PC-9 (cell line): ENCODE data around the gene C11orf65. TPM values are rescaled to one million over a fixed set of nuclear protein-coding genes. Genes with fewer than 3 reads are reported as not detected.

Experiments used
- BruUV-seq: library from RNA; stranded (reverse); fragments of 400-500 nt; replicated peaks from 2 replicates; lab custom pipeline; 2021; lab: Mats Ljungman, UMichigan
- CTCF ChIA-PET: fragments of 300-600 bp; sonication (Branson Sonifier 250); formaldehyde crosslinking; loops from one replicate; lab custom pipeline; 2022; ENCODE audit warnings: antibody characterized with exemption; lab: Charles Lee
- POLR2A ChIA-PET: fragments of 300-600 bp; sonication (Branson Sonifier 250); formaldehyde crosslinking; loops from one replicate; lab custom pipeline; 2022; ENCODE audit warnings: antibody characterized with exemption; ENCODE audit not compliant: unreplicated experiment; lab: Charles Lee
- DNase-seq, 2 experiments: peaks; one replicate each; pipeline versions ENCODE4 v3.0.0 to v3.0.0-alpha.2; 2015 to 2022; ENCODE audit warnings: mixed read lengths in 1 of 2
- H2AFZ ChIP-seq: fragments of 200-600 bp; sonication (generic); 2 replicates; pipeline ENCODE4 v1.8.1; 2017; ENCODE audit warnings: antibody characterized with exemption
- H3F3A ChIP-seq: fragments of 200-600 bp; sonication (generic); 2 replicates; pipeline ENCODE4 v1.8.1; 2017; ENCODE audit warnings: antibody characterized with exemption, mild to moderate bottlenecking, low read depth; ENCODE audit not compliant: insufficient read depth
- H3K27ac ChIP-seq: fragments of 200-600 bp; sonication (generic); 2 replicates; pipeline ENCODE4 v1.6.1; 2016; ENCODE audit warnings: mixed run types
- H3K27me3 ChIP-seq: fragments of 200-600 bp; sonication (generic); 2 replicates; pipeline ENCODE4 v1.6.1; 2016; ENCODE audit warnings: low read depth, mixed run types; ENCODE audit not compliant: insufficient read depth
- H3K36me3 ChIP-seq: fragments of 200-600 bp; sonication (generic); 2 replicates; pipeline ENCODE4 v1.6.1; 2016; ENCODE audit warnings: low read depth, mixed run types
- H3K4me1 ChIP-seq: fragments of 200-600 bp; sonication (generic); replicated peaks from 2 replicates; pipeline ENCODE4 v1.6.1; 2016; ENCODE audit warnings: mixed run types; ENCODE audit not compliant: insufficient read depth
- H3K4me2 ChIP-seq: fragments of 200-600 bp; sonication (generic); 2 replicates; pipeline ENCODE4 v1.6.1; 2017; ENCODE audit warnings: mixed run types
- H3K4me3 ChIP-seq: fragments of 200-600 bp; sonication (generic); 2 replicates; pipeline ENCODE4 v1.6.1; 2016; ENCODE audit warnings: mixed run types
- H3K79me2 ChIP-seq: fragments of 200-600 bp; sonication (generic); 2 replicates; pipeline ENCODE4 v1.6.1; 2017; ENCODE audit warnings: low read depth, mixed run types
- H3K9me2 ChIP-seq: fragments of 200-600 bp; sonication (generic); 2 replicates; pipeline ENCODE4 v1.8.1; 2017; ENCODE audit warnings: mild to moderate bottlenecking; ENCODE audit not compliant: insufficient read depth
- H3K9me3 ChIP-seq: fragments of 200-600 bp; sonication (generic); 2 replicates; pipeline ENCODE4 v1.8.1; 2016; ENCODE audit warnings: low read depth; ENCODE audit not compliant: insufficient read depth
- H4K20me1 ChIP-seq: fragments of 200-600 bp; sonication (generic); 2 replicates; pipeline ENCODE4 v1.8.1; 2017; ENCODE audit not compliant: insufficient read depth
- EZH2 ChIP-seq: fragments of 200-600 bp; sonication (generic); IDR thresholded peaks from 2 replicates; pipeline ENCODE4 v1.8.0; 2017; ENCODE audit warnings: antibody characterized with exemption, low read depth
- intact Hi-C: fragments of 100-400 bp; cut with micrococcal nuclease; formaldehyde crosslinking; loops from one replicate; pipeline ENCODE4 v1.10.0; 2022; ENCODE audit not compliant: unreplicated experiment
- total RNA-seq: library from RNA; stranded (reverse); gene quantifications from 2 replicates; pipeline ENCODE4 v1.2.3, GENCODE V29; 2021
- TF ChIP-seq, protein P1 (sequence below): fragments of 200-600 bp; sonication (generic); conservative IDR thresholded peaks from 2 replicates; pipeline ENCODE4 v1.6.1; 2017; ENCODE audit warnings: mixed run types, antibody characterized with exemption, mild to moderate bottlenecking, moderate library complexity

The C11orf65 gene
- total RNA-seq, 1 experiment from 2014 or later = 1.7 TPM

DNA sequence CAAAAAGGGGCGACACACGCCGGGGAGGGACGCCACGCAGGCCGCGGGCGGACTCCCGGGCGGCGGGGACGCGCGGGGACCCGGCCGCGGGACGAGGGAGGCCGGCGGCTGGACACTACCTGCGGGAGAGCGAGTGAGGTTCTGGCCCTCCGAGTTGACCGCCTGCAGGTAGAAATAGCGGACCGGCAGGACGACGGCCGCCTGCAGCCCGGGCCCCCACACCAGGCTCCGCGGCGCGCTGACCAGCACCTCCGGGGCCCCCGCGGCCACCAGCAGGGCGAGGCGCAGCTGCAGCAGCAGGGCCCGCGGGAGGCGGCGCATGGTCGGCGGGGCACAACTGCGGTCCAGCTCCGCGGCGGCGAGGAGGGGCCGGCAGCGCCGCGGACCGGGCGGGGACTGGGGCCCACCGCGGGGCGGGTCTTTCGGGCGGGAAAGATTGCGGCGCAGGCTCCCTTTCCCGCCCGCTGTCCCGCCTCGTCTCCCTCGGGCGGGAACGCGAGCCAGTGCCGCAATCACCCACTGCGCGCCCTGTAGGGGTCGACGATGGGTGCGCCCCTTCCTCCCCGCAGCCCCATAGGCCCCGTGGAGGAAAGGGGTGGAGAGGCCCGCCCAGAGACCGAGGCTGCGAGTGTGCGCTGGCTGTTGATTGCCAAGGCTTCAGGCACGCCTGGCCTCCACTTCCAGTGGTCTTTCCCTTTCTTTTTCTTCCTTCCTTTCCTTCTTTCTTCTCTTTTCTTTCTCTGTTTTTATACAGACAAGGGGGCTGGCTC lies 30.9 kb upstream of the C11orf65 start, which contains the start of gene POGLUT3:
POGLUT3 (minus strand) TSS at position 339 of the 770 bp plus-strand sequence; CDS start at position 321, 18 bp downstream.
- peak within 1 kb of the TSS; percentile 81 for H3K4me2 ChIP-seq
- no peaks in the 10 kb centered on the region for H3K36me3 ChIP-seq
- DNase-seq = peak in 1 of 2 experiments; percentile 61
- peak within 1 kb of the TSS; percentile 93 for H2AFZ ChIP-seq
- H3K9me3 ChIP-seq = no peaks in the 10 kb centered on the region
- peaks cover 29% of the 10 kb centered on the region for H3K79me2 ChIP-seq
- no peaks in the 10 kb centered on the region for H3K9me2 ChIP-seq
- CTCF ChIA-PET = interaction anchor here (0.6 kb wide), 1 partner anchor 90 kb away, joined by 4 read pairs; no protein-coding TSS in a partner anchor
- intact Hi-C loops = no loop called here
- H3F3A ChIP-seq = peaks cover 21% of the 10 kb centered on the region
- H4K20me1 ChIP-seq = no peaks in the 10 kb centered on the region
- H3K4me3 ChIP-seq = peak within 1 kb of the TSS; percentile 78
- H3K27ac ChIP-seq = peak within 1 kb of the TSS; percentile 87
- BruUV-seq = no TSS peak
- POLR2A ChIA-PET = interaction anchor here (0.6 kb wide), 2 partner anchors 18 to 356 kb away, joined by 3 to 17 read pairs; no protein-coding TSS in a partner anchor
- peaks cover 24% of the 10 kb centered on the region for H3K4me1 ChIP-seq
- TF ChIP-seq, protein P1, sequence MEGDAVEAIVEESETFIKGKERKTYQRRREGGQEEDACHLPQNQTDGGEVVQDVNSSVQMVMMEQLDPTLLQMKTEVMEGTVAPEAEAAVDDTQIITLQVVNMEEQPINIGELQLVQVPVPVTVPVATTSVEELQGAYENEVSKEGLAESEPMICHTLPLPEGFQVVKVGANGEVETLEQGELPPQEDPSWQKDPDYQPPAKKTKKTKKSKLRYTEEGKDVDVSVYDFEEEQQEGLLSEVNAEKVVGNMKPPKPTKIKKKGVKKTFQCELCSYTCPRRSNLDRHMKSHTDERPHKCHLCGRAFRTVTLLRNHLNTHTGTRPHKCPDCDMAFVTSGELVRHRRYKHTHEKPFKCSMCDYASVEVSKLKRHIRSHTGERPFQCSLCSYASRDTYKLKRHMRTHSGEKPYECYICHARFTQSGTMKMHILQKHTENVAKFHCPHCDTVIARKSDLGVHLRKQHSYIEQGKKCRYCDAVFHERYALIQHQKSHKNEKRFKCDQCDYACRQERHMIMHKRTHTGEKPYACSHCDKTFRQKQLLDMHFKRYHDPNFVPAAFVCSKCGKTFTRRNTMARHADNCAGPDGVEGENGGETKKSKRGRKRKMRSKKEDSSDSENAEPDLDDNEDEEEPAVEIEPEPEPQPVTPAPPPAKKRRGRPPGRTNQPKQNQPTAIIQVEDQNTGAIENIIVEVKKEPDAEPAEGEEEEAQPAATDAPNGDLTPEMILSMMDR = no peak
- no peak for TF ChIP-seq EZH2
- H3K27me3 ChIP-seq = no peaks in the 10 kb centered on the region

DNA sequence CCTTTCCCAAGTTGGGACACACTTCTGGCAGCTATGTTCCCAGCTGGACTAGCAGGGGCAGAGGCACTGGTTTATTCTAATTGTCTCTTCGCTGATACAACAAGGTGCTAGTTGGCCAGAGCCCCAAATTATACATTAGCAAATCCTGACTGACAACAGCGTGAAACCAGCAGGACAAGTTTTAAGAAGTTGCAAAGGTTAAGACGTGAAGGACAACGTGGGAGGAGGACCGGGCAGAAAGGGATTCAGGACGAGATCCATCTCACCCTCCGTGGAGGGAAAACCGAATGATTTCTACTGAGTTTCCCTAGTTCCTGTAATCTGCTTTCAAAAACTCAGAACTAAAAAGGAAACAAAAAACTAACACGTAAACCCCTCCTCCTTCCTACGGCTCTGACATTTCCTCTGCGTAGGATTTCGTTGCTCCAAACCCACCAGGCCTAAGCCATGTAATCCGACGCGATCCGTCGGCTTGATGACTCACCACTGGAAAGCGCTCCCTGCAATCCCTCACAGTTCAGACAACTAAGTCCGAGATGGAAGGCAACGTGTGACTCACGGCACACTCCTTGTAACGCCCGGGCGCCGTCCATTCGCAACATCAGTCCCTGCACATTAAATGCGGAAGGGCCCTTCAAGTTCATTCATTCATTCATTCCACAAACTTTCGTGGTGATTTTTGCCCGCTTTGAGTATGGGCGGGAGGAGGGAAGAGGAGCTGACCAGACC lies 30.2 kb upstream of the C11orf65 start:
- Histone ChIP-seq H3K9me2 (no peaks in the 10 kb centered on the region), H3K36me3 (no peaks in the 10 kb centered on the region), H3K4me2 (peak overlapping the region; percentile 81), H3K4me3 (peak overlapping the region; percentile 78), H3K79me2 (peaks cover 29% of the 10 kb centered on the region), H3F3A (peaks cover 21% of the 10 kb centered on the region), H2AFZ (peak overlapping the region; percentile 93), H4K20me1 (no peaks in the 10 kb centered on the region), H3K27ac (peak overlapping the region; percentile 87), H3K9me3 (no peaks in the 10 kb centered on the region), H3K4me1 (peaks cover 24% of the 10 kb centered on the region), H3K27me3 (no peaks in the 10 kb centered on the region)
- DNase-seq = peak; percentile 83 to 98
- TSS peak; percentile 56 for BruUV-seq
- no peak for TF ChIP-seq EZH2
- TF ChIP-seq, protein P1 = 0 out of 2 replicates have a peak, but pooled peaks have one; percentile 6
- intact Hi-C loops = loop anchor here (1.0 to 2.0 kb wide), 3 partner anchors 30 to 151 kb away; partner anchors contain the start of genes C11orf65 and EXPH5
- ChIA-PET CTCF (interaction anchor here (0.6 kb wide), 1 partner anchor 90 kb away, joined by 4 read pairs; no protein-coding TSS in a partner anchor), POLR2A (interaction anchor here (0.6 kb wide), 1 partner anchor 18 kb away, joined by 3 read pairs; no protein-coding TSS in a partner anchor)

DNA sequence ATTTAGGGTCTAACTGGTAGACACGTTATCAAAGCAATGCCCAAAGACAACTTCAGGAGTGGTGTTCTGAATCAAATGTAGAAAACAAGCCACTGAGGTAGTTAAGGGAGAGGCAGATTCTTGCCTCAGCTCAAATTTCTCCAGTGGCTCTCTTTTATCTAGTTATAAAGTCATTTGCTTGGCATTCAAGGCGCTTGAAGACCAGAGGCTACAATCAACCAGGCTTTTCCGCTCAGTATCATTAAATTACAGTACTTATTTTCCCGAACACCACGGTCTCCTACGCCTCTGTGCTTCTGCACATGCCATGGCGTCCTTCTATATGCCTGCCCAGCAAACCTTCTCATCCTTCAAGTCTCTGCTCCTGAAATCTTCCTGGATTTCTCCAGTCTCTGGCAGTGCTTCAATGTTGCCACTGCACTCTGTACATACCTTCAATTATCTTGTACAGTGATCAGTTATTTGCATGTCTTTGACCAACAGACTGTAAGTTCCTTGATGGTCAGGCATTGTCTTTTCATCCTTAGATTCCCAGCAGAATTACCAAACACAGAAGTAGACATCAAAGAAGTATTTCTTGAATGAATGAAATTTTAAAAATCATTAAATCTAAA lies 29.4 kb upstream of the C11orf65 start:
- peak; percentile 2 to 54 for DNase-seq
- no TSS peak for BruUV-seq
- intact Hi-C loops = loop anchor here (1.0 to 2.0 kb wide), 4 partner anchors 29 to 274 kb away; partner anchors contain the start of genes C11orf65, EXPH5 and NPAT

More for the DNA sequence above, 29.4 kb upstream of the C11orf65 start:
- H3K9me2 ChIP-seq = no peaks in the 10 kb centered on the region
- TF ChIP-seq, protein P1 = no peak
- no peak for TF ChIP-seq EZH2
- no peaks in the 10 kb centered on the region for H3K9me3 ChIP-seq
- no peaks in the 10 kb centered on the region for H3K27me3 ChIP-seq
- ChIA-PET POLR2A (no interaction called here), CTCF (no interaction called here)
- peaks cover 24% of the 10 kb centered on the region for H3K4me1 ChIP-seq
- H3K27ac ChIP-seq = peak overlapping the region; percentile 87
- H3K36me3 ChIP-seq = 0 out of 2 replicates have a peak, but pooled peaks cover 4% of the 10 kb centered on the region
- H3F3A ChIP-seq = peaks cover 21% of the 10 kb centered on the region
- peaks cover 29% of the 10 kb centered on the region for H3K79me2 ChIP-seq
- H4K20me1 ChIP-seq = no peaks in the 10 kb centered on the region
- peak overlapping the region; percentile 78; the same call in 1 of the 2 replicates for H3K4me3 ChIP-seq
- peak overlapping the region; percentile 93 for H2AFZ ChIP-seq
- H3K4me2 ChIP-seq = peak overlapping the region; percentile 81
